ENCODE data around the gene ABCA13.

ABCA13 gene

GRCh38 chr7:48245751-48246472 lies 74.7 kb downstream of the ABCA13 start:
- H3K27ac ChIP-seq, result no peak overlapping the region

DNA sequence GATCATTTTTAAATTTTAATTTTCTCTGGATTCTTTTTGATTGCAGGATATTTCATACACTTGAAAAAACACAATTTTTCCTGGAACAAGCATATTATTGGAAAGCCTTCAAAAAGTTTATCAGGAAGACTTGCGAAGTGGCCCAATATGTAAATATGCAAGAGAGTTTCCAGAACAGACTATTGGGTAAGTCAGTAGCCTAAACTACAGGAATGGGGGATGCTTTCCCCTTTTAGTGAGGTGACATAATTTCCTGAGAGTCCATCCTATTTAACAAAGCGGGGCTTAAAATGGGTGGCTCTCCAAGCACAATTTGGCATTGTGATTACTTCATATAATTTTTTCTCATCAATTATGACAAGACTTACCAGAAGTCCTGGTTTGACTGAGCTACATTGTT lies 77.9 kb downstream of the ABCA13 start:
- H3K27ac ChIP-seq, result no peak overlapping the region
- TF ChIP-seq CTCF (conservative IDR thresholded peaks at IDR 0.05) (no peak), ZFX (IDR thresholded peaks at IDR 0.05) (no peak)

More at GRCh38 chr7:48245751-48246472, 74.7 kb downstream of the ABCA13 start:
- TF ChIP-seq CTCF (conservative IDR thresholded peaks at IDR 0.05) (no peak), ZFX (IDR thresholded peaks at IDR 0.05) (no peak)

DNA sequence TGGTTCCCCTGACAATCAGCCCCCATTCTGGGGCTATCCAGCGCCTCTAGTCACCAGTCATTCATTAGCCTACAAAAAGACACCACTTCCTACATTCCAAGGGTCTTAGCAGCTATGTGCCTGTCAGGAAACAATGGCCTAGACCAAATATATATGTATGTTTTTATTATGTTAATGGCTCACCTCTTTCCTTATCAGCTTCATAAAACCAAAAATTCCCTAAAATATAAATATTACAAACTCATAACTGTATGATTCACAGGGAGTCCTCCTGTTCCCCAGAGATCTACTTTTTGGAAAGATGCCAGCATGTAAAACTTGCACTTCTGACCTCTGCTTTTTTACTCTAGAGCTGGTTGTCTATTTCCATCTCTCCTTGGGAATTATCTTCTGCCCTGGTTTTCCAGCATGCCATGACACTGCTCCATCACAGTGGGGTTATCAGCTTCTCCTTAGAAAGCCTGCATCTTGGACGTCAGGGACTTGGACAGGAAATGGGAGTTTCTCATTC lies 79.2 kb downstream of the ABCA13 start:
- TF ChIP-seq ZFX (IDR thresholded peaks at IDR 0.05), result no peak
- TF ChIP-seq CTCF (conservative IDR thresholded peaks at IDR 0.05), result no peak
- no peak overlapping the region for H3K27ac ChIP-seq

DNA sequence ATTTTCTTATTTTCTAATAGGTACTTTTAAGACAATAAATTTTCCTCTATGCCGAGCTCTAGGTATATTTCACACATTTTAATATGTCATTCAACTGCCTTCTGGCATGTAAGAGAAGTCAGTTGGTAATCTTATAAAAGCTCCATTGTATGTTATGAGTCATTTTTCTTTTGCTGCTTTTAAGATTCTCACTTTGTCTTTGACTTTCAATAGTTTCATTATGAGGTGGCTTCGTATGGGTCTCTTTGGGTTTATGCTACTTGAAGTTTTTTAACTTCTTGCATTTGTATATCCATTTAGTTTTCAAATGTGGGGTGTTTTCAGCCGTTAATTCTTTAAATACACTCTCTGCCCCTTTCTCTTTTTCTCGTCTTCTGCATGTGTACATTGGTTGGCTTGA lies 80.5 kb downstream of the ABCA13 start:
- no peak for TF ChIP-seq CTCF (conservative IDR thresholded peaks at IDR 0.05)
- TF ChIP-seq ZFX (IDR thresholded peaks at IDR 0.05), result no peak
- H3K27ac ChIP-seq, result no peak overlapping the region

DNA sequence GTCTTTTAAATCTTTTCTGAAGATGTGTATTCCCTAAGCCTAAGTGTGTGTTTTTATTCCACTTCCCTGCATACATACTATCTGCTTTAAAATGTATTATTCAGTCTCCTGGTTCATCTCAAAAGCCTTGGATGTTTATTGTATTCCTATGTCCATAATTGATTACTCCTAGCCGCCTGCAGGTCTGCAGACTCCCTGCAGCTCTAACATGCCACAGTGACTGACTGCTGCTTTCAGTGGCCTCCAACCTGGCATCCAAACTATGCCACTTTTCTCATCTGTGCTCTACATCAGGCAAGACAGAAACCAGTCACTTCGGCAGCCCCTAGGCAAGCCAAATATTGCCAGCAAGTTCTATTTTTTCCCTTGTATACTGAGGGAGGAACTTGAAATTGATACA lies 81.7 kb downstream of the ABCA13 start:
- H3K27ac ChIP-seq, result no peak overlapping the region
- TF ChIP-seq CTCF (conservative IDR thresholded peaks at IDR 0.05) (no peak), ZFX (IDR thresholded peaks at IDR 0.05) (no peak)

DNA sequence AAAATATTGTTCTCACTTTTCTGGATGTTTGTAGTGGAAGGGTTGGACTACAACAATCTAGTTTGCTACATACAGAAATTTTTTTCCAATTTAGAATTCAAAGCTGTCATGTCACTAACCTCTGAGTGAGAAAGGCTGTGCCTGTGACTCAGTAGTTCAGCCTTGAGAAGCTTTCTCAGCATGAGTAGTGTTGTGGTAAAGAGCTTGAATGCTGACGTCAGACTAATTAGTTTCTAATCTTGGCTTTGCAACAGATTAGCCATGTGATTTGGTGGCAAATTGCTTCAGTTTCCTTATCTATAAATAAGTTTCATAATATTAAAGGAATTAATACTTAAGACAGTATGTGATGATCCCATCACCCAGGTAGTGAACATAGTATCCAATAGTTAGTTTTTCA lies 83.8 kb downstream of the ABCA13 start:
- TF ChIP-seq ZFX (IDR thresholded peaks at IDR 0.05), result no peak
- TF ChIP-seq CTCF (conservative IDR thresholded peaks at IDR 0.05), result no peak
- no peak overlapping the region for H3K27ac ChIP-seq

DNA sequence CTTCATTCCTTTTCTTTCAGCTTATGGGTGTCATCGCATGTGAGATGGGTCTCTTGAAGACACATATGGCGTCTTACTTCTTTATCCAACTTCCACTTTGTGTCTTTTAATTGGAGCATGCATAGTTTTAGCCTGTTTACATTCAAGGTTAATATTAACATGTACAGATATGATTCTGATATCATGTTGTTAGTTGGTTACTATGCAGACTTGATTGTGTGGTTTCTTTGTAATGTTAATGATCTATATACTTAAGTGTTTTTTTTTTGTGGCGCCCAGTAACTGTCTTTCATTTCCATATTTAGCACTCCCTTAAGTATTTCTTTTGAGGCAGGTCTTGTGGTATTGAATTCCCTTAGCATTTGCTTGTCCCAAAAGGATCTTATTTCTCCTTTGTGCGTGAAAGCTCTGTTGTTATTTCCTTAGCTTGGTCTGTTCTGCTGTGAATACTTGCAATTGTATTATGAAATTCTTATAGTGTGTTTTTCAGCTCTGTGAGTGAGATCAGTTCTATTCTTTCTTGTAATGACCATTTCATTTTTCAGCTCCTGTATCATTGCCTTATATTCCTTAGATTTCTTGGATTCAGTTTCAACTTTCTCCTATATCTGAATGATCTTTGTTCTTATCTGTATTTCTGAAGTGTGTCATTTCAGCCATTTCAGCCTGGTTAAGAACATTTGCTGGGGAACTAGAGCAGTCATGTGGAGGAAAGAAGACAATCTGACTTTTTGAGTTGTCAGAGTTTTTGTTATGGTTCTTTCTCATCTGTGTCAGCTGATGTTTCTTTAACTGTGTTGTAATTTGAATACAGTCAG lies 88.4 kb downstream of the ABCA13 start:
- no peak overlapping the region for H3K27ac ChIP-seq
- TF ChIP-seq ZFX (IDR thresholded peaks at IDR 0.05) (no peak), CTCF (conservative IDR thresholded peaks at IDR 0.05) (no peak)
